ENCODE results near the gene LHPP. TPM values are rescaled to one million over a fixed set of nuclear protein-coding genes. Genes with fewer than 3 reads are reported as not detected.

Gene LHPP
- total RNA-seq, 1 donor from 2014 or later, result 22.9 TPM

DNA sequence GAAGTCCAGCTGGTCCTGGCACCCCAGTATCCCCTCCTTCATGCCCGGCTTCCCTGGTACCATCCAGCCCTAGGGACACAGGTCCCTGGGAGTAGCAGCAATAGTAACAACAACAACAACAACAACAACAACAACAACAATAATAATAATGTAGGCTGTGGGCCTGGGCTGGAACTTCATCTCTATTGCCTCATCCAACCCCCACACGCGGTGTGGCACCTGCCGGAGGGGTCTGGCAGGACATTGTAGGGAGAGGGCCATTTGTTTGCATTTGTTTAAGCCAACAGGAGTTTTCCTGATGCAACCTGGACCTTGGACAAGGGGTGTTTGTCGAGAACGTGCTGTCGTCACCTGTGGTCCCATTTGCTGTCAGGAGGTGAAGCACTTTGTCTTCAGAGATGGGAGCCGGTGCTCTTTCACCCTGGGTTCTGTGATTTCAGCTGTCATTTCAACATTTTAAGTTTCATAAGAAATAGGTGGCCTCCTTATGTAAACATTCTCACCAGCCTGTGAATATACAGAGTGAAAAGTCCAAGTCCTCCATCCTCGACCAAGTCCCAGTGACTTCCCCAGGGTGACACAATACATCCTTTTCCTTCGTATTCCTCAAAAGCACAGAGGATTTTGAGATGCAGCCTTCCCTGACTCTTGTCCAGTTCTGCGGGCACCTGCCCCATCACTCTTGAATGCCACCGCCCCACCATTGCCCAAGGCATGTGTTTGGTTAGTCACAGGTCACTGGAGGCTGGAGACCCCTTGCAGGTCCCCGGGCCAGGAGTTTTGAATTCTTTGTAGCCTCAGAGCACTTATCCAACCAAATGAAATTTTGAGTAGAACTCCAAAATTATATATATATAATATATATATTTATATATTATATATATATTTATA lies 9.2 kb downstream of the LHPP start:
- no peak for DNase-seq
- H3K27me3 Mint-ChIP-seq, result no peaks in the 10 kb centered on the region
- CTCF ChIA-PET, result no interaction called here
- H3K4me1 Mint-ChIP-seq, result peaks cover 12% of the 10 kb centered on the region
- TF ChIP-seq, protein P1, sequence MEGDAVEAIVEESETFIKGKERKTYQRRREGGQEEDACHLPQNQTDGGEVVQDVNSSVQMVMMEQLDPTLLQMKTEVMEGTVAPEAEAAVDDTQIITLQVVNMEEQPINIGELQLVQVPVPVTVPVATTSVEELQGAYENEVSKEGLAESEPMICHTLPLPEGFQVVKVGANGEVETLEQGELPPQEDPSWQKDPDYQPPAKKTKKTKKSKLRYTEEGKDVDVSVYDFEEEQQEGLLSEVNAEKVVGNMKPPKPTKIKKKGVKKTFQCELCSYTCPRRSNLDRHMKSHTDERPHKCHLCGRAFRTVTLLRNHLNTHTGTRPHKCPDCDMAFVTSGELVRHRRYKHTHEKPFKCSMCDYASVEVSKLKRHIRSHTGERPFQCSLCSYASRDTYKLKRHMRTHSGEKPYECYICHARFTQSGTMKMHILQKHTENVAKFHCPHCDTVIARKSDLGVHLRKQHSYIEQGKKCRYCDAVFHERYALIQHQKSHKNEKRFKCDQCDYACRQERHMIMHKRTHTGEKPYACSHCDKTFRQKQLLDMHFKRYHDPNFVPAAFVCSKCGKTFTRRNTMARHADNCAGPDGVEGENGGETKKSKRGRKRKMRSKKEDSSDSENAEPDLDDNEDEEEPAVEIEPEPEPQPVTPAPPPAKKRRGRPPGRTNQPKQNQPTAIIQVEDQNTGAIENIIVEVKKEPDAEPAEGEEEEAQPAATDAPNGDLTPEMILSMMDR (IDR thresholded peaks at IDR 0.05), result no peak
- no peaks in the 10 kb centered on the region for H3K9me3 Mint-ChIP-seq
- H3K36me3 Mint-ChIP-seq (ENCODE audit: low read depth), result peaks cover 13% of the 10 kb centered on the region
- ATAC-seq (ENCODE audit: low read depth), result no peak
- no peak overlapping the region for H3K27ac Mint-ChIP-seq
- POLR2A ChIA-PET, result no interaction called here
- intact Hi-C loops (cut with micrococcal nuclease), result no loop called here
- H3K4me3 Mint-ChIP-seq, result no peak overlapping the region

- no peak for DNase-seq
- ChIA-PET POLR2A (no interaction called here), CTCF (no interaction called here)
- H3K27ac Mint-ChIP-seq, result no peak overlapping the region
- intact Hi-C loops (cut with micrococcal nuclease), result no loop called here
- no peaks in the 10 kb centered on the region for H3K9me3 Mint-ChIP-seq
- no peaks in the 10 kb centered on the region for H3K27me3 Mint-ChIP-seq
- peaks cover 7% of the 10 kb centered on the region for H3K4me1 Mint-ChIP-seq
- TF ChIP-seq, protein P1 (IDR thresholded peaks at IDR 0.05), result no peak
- no peak overlapping the region for H3K4me3 Mint-ChIP-seq
- no peak for ATAC-seq (ENCODE audit: low read depth)
- peaks cover 14% of the 10 kb centered on the region for H3K36me3 Mint-ChIP-seq (ENCODE audit: low read depth)
Observed at GRCh38 chr10:124472071-124472470, 10.4 kb downstream of the LHPP start.

DNA sequence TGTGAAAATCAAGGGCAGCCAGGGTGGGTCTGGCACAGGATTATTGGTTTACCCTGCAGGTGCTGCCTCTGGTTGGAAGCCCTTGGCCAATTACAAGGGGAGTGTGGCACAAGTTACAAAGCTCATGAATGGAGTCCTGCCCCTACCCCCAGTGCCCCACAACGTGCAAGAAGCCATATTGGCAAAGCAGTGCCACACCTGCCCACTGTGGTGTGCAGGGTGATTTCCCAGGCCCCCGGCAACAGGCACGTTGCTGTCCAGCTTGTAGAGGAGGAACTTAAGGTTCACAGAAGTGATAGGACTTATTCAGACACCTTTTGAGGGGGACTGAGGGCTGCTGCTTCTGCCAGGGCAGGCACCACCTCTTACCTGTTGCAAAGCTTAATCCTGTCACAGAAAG lies 11.4 kb downstream of the LHPP start:
- CTCF ChIA-PET, result no interaction called here
- TF ChIP-seq, protein P1 (IDR thresholded peaks at IDR 0.05), result no peak
- ATAC-seq (ENCODE audit: low read depth), result no peak
- H3K9me3 Mint-ChIP-seq, result no peaks in the 10 kb centered on the region
- intact Hi-C loops (cut with micrococcal nuclease), result no loop called here
- H3K27me3 Mint-ChIP-seq, result no peaks in the 10 kb centered on the region
- POLR2A ChIA-PET, result no interaction called here
- peaks cover 7% of the 10 kb centered on the region for H3K4me1 Mint-ChIP-seq
- H3K4me3 Mint-ChIP-seq, result no peak overlapping the region
- H3K36me3 Mint-ChIP-seq (ENCODE audit: low read depth), result peaks cover 14% of the 10 kb centered on the region
- DNase-seq, result no peak
- H3K27ac Mint-ChIP-seq, result no peak overlapping the region

DNA sequence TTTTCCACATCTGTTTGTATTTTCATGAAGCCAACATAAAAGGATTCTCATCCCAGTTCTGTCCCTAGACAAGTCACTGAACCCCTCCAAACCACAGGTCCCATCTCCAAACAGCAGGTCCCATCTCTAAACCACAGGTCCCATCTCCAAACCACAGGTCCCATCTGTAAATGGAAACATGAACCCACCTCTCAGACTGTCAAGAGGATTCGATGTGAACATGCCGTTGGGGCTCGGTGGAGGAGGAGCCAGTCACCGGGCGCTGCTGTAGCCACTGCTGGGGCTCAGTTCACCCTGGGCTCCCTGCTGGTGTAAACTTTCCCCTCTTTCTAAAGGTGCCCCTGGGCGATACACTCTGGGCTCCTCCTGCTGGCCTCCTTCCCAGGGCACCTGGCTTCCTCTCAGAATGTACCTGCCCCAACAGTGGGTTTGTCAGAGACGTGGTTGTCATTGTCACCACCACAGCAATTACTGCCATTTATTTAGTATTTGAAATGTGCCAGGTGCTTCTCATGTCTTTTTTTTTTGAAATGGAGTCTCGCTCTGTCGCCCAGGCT lies 13.0 kb downstream of the LHPP start:
- no peaks in the 10 kb centered on the region for H3K27me3 Mint-ChIP-seq
- no peaks in the 10 kb centered on the region for H3K9me3 Mint-ChIP-seq
- ATAC-seq (ENCODE audit: low read depth) (no peak), DNase-seq (no peak)
- peaks cover 8% of the 10 kb centered on the region for H3K36me3 Mint-ChIP-seq (ENCODE audit: low read depth)
- H3K4me3 Mint-ChIP-seq, result no peak overlapping the region
- H3K4me1 Mint-ChIP-seq, result peaks cover 3% of the 10 kb centered on the region
- intact Hi-C loops (cut with micrococcal nuclease), result no loop called here
- ChIA-PET CTCF (no interaction called here), POLR2A (interaction anchor here (0.6 kb wide), 1 partner anchor 38 kb away, joined by 4 read pairs; no protein-coding TSS in a partner anchor)
- TF ChIP-seq, protein P1 (IDR thresholded peaks at IDR 0.05), result no peak
- H3K27ac Mint-ChIP-seq, result no peak overlapping the region

GRCh38 chr10:124476043-124476725 lies 14.6 kb downstream of the LHPP start:
- Mint-ChIP-seq H3K36me3 (ENCODE audit: low read depth) (peaks cover 4% of the 10 kb centered on the region), H3K27me3 (no peaks in the 10 kb centered on the region), H3K4me3 (no peak overlapping the region), H3K27ac (no peak overlapping the region), H3K4me1 (peaks cover 2% of the 10 kb centered on the region), H3K9me3 (no peaks in the 10 kb centered on the region)
- DNase-seq (no peak), ATAC-seq (ENCODE audit: low read depth) (no peak)
- TF ChIP-seq, protein P1 (IDR thresholded peaks at IDR 0.05), result no peak
- intact Hi-C loops (cut with micrococcal nuclease), result no loop called here
- CTCF ChIA-PET, result no interaction called here
- POLR2A ChIA-PET, result no interaction called here

All from activated B cell treated with CpG ODN at 0.5 μM for 24 hours (primary cell).